ENCODE data around the gene HORMAD1. TPM values are rescaled to one million over a fixed set of nuclear protein-coding genes. Genes with fewer than 3 reads are reported as not detected.
A peak's percentile ranks its signal among the peaks of the same experiment; 100 is the strongest.
"Not testable (repeated sequence)": the region's sequence is repeated elsewhere in the genome, so short reads cannot be mapped to it uniquely, and the experiment has no call there.

Gene HORMAD1
- total RNA-seq, 4 donors from 2014 or later = 4.1 to 10.1 (median 9.3) TPM; not detected in 1

GRCh38 chr1:150663321-150663720, 57.4 kb downstream of the HORMAD1 start:
- WGBS, 2 donors = 81 to 87% methylated on average over 7 of the region's 7 CpGs
- peaks cover 0 to 71% (median 2%) of the 10 kb centered on the region in 3 donors for H3K36me3 ChIP-seq
- TF ChIP-seq POLR2A (IDR thresholded peaks at IDR 0.05) (no peak), CTCF (IDR thresholded peaks at IDR 0.05) (no peak)

GRCh38 chr1:150662811-150663210, 57.9 kb downstream of the HORMAD1 start:
- Histone ChIP-seq H3K9me3 (no peaks in the 10 kb centered on the region), H3K36me3 (peaks cover 0 to 74% (median 3%) of the 10 kb centered on the region in 3 donors), H3K27ac (no peak overlapping the region), H3K4me3 (no peak overlapping the region), H3K27me3 (no peaks in the 10 kb centered on the region), H3K4me1 (peaks cover 0 to 20% (median 0%) of the 10 kb centered on the region in 3 donors)
- TF ChIP-seq CTCF (IDR thresholded peaks at IDR 0.05) = no peak
- no peak for TF ChIP-seq POLR2A (IDR thresholded peaks at IDR 0.05)
- DNase-seq = no peak
- intact Hi-C loops (cut with DNase I) = no loop called here
- WGBS, 2 donors = 92 to 94% methylated on average over 9 of the region's 9 CpGs

More at GRCh38 chr1:150663321-150663720, 57.4 kb downstream of the HORMAD1 start:
- H3K9me3 ChIP-seq = no peaks in the 10 kb centered on the region
- intact Hi-C loops (cut with DNase I) = no loop called here
- H3K27ac ChIP-seq = no peak overlapping the region
- no peaks in the 10 kb centered on the region for H3K27me3 ChIP-seq
- no peak overlapping the region for H3K4me3 ChIP-seq
- H3K4me1 ChIP-seq = peaks cover 0 to 20% (median 0%) of the 10 kb centered on the region in 3 donors
- no peak for DNase-seq

GRCh38 chr1:150661156-150661555, 59.5 kb downstream of the HORMAD1 start:
- no peak for DNase-seq
- WGBS, 2 donors = 47 to 66% methylated on average over 5 of the region's 5 CpGs
- Histone ChIP-seq H3K36me3 (peaks cover 0 to 78% (median 3%) of the 10 kb centered on the region in 3 donors), H3K9me3 (no peaks in the 10 kb centered on the region), H3K27me3 (no peaks in the 10 kb centered on the region), H3K4me1 (peaks cover 0 to 20% (median 0%) of the 10 kb centered on the region in 3 donors), H3K4me3 (no peak overlapping the region), H3K27ac (peak overlapping the region in 2 of 4 donors; percentile 12 to 34)
- intact Hi-C loops (cut with DNase I) = no loop called here
- TF ChIP-seq CTCF (IDR thresholded peaks at IDR 0.05) = no peak
- TF ChIP-seq POLR2A (IDR thresholded peaks at IDR 0.05) = no peak

GRCh38 chr1:150660584-150660983, 60.1 kb downstream of the HORMAD1 start:
- H3K4me1 ChIP-seq = peaks cover 0 to 20% (median 0%) of the 10 kb centered on the region in 3 donors
- no peak overlapping the region for H3K4me3 ChIP-seq
- no peak for TF ChIP-seq CTCF (IDR thresholded peaks at IDR 0.05)
- TF ChIP-seq POLR2A (IDR thresholded peaks at IDR 0.05) = no peak
- 82 to 85% methylated on average over 4 of the region's 4 CpGs for WGBS, 2 donors
- intact Hi-C loops (cut with DNase I) = no loop called here
- no peaks in the 10 kb centered on the region for H3K9me3 ChIP-seq
- H3K27me3 ChIP-seq = no peaks in the 10 kb centered on the region
- H3K27ac ChIP-seq = peak overlapping the region in 1 of 4 donors; percentile 4
- peaks cover 0 to 81% (median 3%) of the 10 kb centered on the region in 3 donors for H3K36me3 ChIP-seq
- no peak for DNase-seq

- DNase-seq; H3K9me3 ChIP-seq; H3K27me3 ChIP-seq; H3K4me3 ChIP-seq; intact Hi-C loops (cut with DNase I); H3K27ac ChIP-seq: not testable (repeated sequence)
- Histone ChIP-seq H3K36me3 (peaks cover 0 to 74% (median 3%) of the 10 kb centered on the region in 3 donors), H3K4me1 (peaks cover 0 to 24% (median 0%) of the 10 kb centered on the region in 3 donors)
- 64 to 76% methylated on average over 4 of the region's 4 CpGs for WGBS, 2 donors
Measured at GRCh38 chr1:150657064-150657463, 63.6 kb downstream of the HORMAD1 start.

GRCh38 chr1:150654635-150655034, 66.1 kb downstream of the HORMAD1 start:
- H3K27me3 ChIP-seq; H3K27ac ChIP-seq; intact Hi-C loops (cut with DNase I); H3K4me3 ChIP-seq; H3K9me3 ChIP-seq; DNase-seq: not testable (repeated sequence)
- peaks cover 0 to 64% (median 3%) of the 10 kb centered on the region in 3 donors for H3K36me3 ChIP-seq
- peaks cover 0 to 22% (median 0%) of the 10 kb centered on the region in 3 donors for H3K4me1 ChIP-seq
- 63 to 82% methylated on average over 9 to 10 of the region's 10 CpGs for WGBS, 2 donors

Data from esophagus squamous epithelium (tissue), 5 donors.